Cardiac fibroblast (primary cell): ENCODE results near the gene SLC31A1.
A peak's percentile ranks its signal among the peaks of the same experiment; 100 is the strongest.

ENCODE experiments used
- DNase-seq, 2 donors: peaks; one replicate each; pipeline versions ENCODE4 v3.0.0 to v3.0.0-alpha.2; 2010; ENCODE audit warnings: low read depth in 2 of 2
- H3K4me3 ChIP-seq, 2 donors: replicated peaks in 1 of 2; 1 replicate in 1 of 2; 2 replicates in 1 of 2; pipeline ENCODE4 v1.5.1; 2011; ENCODE audit warnings: low read depth in 2 of 2, low read length in 2 of 2, mild to moderate bottlenecking in 2 of 2, moderate library complexity in 1 of 2
- TF ChIP-seq, protein P1 (sequence below): IDR thresholded peaks from one replicate; pipeline ENCODE4 v1.5.1; 2011; ENCODE audit warnings: low read depth, mild to moderate bottlenecking, low read length, inconsistent platforms

Gene SLC31A1

DNA sequence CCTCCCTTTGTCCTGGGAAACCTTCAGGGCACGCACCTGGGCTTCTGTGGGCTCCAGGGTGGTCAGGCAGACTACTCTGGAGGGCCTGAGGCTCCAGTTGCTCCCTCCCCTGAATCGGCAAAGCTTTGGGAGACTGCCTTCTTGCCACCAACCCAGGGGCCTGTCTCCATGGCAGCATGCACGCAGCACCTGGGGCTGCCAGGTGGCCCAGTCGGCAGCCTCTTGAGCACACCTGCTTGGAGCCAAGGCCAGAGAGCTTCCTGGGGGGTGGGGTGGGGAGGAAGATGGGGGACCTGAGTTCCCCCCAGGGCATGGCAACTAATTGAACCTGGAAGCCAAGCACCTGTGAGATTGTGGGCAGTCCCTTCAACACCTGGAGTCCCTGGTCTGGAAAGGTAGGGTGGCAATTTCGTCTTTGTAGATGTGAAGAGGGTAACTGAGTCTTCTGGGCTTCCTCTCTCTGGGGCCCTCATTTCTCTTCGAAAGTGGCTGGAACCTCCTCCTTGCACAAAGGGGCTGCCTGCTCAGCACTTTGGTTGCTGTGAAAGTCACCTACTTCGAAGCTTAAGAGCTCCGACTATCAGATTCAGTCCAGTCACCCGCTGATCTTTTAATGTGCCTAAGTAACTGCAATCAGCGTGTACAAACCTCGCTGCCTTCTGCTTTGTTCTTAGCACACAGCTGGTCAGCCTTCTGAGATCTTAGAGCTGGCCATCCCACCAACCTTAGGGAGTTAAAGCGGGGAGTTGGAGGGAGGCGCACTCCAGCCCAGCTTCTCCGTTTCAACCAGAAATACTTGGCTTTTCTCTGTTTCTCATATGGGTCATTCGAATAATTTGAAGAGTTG, 77.8 kb downstream of the SLC31A1 start:
- no peak for DNase-seq
- TF ChIP-seq, protein P1, sequence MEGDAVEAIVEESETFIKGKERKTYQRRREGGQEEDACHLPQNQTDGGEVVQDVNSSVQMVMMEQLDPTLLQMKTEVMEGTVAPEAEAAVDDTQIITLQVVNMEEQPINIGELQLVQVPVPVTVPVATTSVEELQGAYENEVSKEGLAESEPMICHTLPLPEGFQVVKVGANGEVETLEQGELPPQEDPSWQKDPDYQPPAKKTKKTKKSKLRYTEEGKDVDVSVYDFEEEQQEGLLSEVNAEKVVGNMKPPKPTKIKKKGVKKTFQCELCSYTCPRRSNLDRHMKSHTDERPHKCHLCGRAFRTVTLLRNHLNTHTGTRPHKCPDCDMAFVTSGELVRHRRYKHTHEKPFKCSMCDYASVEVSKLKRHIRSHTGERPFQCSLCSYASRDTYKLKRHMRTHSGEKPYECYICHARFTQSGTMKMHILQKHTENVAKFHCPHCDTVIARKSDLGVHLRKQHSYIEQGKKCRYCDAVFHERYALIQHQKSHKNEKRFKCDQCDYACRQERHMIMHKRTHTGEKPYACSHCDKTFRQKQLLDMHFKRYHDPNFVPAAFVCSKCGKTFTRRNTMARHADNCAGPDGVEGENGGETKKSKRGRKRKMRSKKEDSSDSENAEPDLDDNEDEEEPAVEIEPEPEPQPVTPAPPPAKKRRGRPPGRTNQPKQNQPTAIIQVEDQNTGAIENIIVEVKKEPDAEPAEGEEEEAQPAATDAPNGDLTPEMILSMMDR = no peak

DNA sequence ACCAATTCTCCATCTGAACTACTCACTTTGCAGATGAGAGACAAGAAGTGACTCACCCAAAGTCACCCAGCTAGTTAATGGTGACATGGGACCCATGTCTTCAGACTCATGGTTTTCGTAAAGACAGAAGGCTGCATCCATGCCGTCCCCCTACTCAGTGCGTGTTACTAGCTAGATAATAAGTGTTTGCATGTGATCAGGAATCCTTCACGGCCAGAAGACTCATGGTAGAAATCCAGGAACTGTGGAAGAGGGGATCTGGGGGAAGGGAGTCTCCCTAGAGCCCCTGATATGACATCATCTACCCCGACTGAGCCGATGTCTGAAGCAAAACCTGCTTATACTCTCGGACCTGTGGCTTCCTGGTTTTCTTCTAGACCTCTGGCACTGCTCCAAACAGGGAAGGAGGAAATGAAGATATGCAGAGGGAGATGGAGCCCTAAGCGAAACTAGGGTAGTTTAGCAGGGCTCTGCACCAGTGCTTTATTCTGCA, 78.5 kb downstream of the SLC31A1 start:
- TF ChIP-seq, protein P1 = no peak
- DNase-seq = peak; percentile 22 to 58
- no peak overlapping the region for H3K4me3 ChIP-seq

More for the DNA sequence above, 77.8 kb downstream of the SLC31A1 start:
- H3K4me3 ChIP-seq = no peak overlapping the region

DNA sequence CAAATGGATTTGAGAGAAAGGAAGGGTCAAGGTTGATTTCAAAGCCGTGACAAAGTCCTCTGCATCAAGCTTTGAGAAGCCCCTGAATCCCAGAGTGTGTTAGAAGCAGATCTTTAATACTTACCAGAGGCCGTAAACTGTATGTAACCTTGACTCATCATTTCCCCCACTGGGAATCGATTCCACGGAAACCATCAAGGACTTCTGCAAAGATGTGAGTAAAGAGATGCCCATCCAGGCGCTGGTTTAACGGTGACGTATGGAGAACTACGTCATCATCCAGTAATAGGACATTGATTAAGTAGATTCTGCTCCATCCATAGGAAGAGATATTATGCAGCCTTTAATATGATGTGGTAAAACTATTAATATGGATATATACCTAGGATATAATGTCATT, 80.2 kb downstream of the SLC31A1 start:
- H3K4me3 ChIP-seq = no peak overlapping the region
- TF ChIP-seq, protein P1 = no peak

DNA sequence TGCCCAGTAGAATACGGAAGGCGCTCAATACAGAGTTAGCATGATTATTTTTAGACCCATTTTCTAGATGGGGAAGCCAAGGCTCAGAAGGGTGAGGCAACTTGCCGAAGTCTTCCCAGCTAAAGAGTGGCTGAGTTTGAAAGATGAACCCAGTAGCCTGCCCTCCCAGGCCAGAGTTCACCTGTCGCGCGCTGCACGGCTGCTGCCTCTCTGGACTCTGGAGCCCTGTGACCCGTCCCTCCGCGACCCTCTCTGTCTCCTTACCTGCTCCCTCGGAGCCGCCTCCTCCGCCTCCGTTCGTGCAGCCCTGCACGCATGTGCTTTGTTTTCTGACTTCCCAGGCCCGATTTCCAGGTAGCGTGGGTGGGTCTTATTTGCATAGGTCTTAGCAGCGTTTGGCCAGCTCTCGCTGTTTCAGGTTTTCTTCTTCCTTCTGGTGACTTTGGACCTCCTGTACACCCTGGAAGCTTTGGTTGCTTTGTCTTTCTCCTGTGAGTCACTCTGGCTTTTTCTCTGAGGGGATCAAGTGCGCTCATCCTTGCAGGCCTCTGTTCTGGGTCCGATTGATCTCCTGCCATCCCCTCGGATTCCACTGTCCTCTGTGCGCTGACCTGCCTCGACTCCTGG, 81.6 kb downstream of the SLC31A1 start, which contains the start of gene RNF183:
TSS of gene RNF183 (minus strand) at position 585 of the 627 bp plus-strand sequence. CDS start 5,192 bp downstream, outside the sequence.
- H3K4me3 ChIP-seq = no peak within 1 kb of the TSS
- TF ChIP-seq, protein P1 = no peak
- DNase-seq = no peak

More for the DNA sequence above, 80.2 kb downstream of the SLC31A1 start:
- no peak for DNase-seq

DNA sequence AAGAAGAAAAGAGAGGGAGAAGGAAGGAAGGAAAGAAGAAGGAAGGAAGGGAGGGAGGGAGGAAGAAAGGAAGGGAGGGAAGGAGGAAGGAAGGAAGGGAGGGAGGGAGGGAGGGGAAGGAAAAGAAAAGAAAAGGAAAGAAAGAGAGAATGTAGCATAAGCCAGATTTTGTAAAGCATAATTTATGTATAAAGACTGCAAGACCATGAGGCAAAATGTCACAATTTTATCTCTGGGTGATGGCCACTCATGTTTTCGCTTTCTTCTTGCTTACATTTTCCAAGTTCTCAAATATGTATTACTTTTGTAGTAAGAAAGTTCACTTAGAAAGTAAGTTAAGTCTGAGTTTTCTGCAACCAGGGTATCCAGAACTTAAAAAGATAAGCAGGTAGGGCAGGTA, 85.2 kb downstream of the SLC31A1 start:
- TF ChIP-seq, protein P1 = no peak
- H3K4me3 ChIP-seq = no peak overlapping the region
- DNase-seq = no peak

DNA sequence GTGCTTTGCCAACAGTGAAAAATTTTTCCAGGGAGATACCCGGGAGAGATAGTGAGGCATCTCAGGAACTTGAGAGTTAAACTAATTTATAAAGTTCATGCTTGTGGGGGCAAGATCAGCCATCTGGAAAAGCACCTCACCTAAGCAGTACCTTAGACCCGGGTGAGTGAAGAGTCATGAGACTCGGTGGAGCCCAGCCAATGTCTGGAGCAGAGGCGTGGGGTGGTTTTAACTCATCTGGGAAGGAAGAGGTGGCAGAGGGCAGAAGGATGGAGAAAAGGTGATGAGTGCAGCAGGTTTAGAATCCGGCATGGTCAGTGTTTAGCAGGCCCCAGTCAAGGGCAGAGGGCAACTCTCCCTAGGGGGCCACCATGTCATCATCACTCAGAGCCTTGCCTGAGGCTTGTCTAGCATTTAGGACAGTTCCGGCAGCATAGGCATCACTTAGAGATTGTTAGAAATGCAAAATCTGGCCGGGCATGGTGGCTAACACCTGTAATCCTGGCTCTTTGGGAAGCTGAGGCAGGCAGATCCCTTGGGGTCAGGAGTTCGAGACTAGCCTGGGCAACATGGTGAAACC, 86.1 kb downstream of the SLC31A1 start:
- DNase-seq = no peak
- TF ChIP-seq, protein P1 = no peak
- H3K4me3 ChIP-seq = no peak overlapping the region
